Measurements from ENCODE around the gene AP3B1. TPM values are rescaled to one million over a fixed set of nuclear protein-coding genes. Genes with fewer than 3 reads are reported as not detected.

AP3B1 gene
- total RNA-seq, 1 donor from 2014 or later: 40.0 TPM

- Histone ChIP-seq H3K4me3 (no peak overlapping the region), H3K4me1 (no peaks in the 10 kb centered on the region), H3K36me3 (no peaks in the 10 kb centered on the region), H3K9me3 (peaks cover 9% of the 10 kb centered on the region), H3K27me3 (ENCODE audit: low read depth) (no peaks in the 10 kb centered on the region), H3K27ac (no peak overlapping the region)
- no peak for ATAC-seq
- no peak for DNase-seq
- no peak for TF ChIP-seq CTCF (IDR thresholded peaks at IDR 0.05)
- intact Hi-C loops (cut with DNase I): no loop called here
Measured at GRCh38 chr5:78063495-78063894, 231.0 kb downstream of the AP3B1 start.

GRCh38 chr5:78062645-78063044 is 231.9 kb downstream of the AP3B1 start:
- no peak for ATAC-seq
- Histone ChIP-seq H3K4me3 (no peak overlapping the region), H3K4me1 (no peaks in the 10 kb centered on the region), H3K36me3 (no peaks in the 10 kb centered on the region), H3K27ac (no peak overlapping the region), H3K27me3 (ENCODE audit: low read depth) (no peaks in the 10 kb centered on the region), H3K9me3 (peaks cover 3% of the 10 kb centered on the region)
- no peak for TF ChIP-seq CTCF (IDR thresholded peaks at IDR 0.05)
- intact Hi-C loops (cut with DNase I): no loop called here
- DNase-seq: no peak

GRCh38 chr5:78060421-78060820 is 234.1 kb downstream of the AP3B1 start:
- DNase-seq (no peak), ATAC-seq (no peak)
- H3K27ac ChIP-seq: no peak overlapping the region
- no peak overlapping the region for H3K4me3 ChIP-seq
- no peaks in the 10 kb centered on the region for H3K36me3 ChIP-seq
- intact Hi-C loops (cut with DNase I): no loop called here
- no peak for TF ChIP-seq CTCF (IDR thresholded peaks at IDR 0.05)
- no peaks in the 10 kb centered on the region for H3K27me3 ChIP-seq (ENCODE audit: low read depth)
- H3K4me1 ChIP-seq: no peaks in the 10 kb centered on the region
- no peaks in the 10 kb centered on the region for H3K9me3 ChIP-seq

GRCh38 chr5:78058625-78059024 is 235.9 kb downstream of the AP3B1 start:
- ATAC-seq (no peak), DNase-seq (no peak)
- Histone ChIP-seq H3K4me3 (no peak overlapping the region), H3K27ac (no peak overlapping the region), H3K36me3 (no peaks in the 10 kb centered on the region), H3K9me3 (no peaks in the 10 kb centered on the region), H3K27me3 (ENCODE audit: low read depth) (no peaks in the 10 kb centered on the region), H3K4me1 (no peaks in the 10 kb centered on the region)
- no peak for TF ChIP-seq CTCF (IDR thresholded peaks at IDR 0.05)
- intact Hi-C loops (cut with DNase I): no loop called here

GRCh38 chr5:78056901-78057514 is 237.5 kb downstream of the AP3B1 start:
- DNase-seq: no peak
- H3K36me3 ChIP-seq: no peaks in the 10 kb centered on the region
- no peaks in the 10 kb centered on the region for H3K27me3 ChIP-seq (ENCODE audit: low read depth)
- H3K4me1 ChIP-seq: no peaks in the 10 kb centered on the region
- no peak overlapping the region for H3K4me3 ChIP-seq
- intact Hi-C loops (cut with DNase I): no loop called here
- H3K27ac ChIP-seq: no peak overlapping the region
- ATAC-seq: no peak
- H3K9me3 ChIP-seq: no peaks in the 10 kb centered on the region
- peak; percentile 8 for TF ChIP-seq CTCF (IDR thresholded peaks at IDR 0.05)

All from lower lobe of right lung (tissue), 2 donors.